Measurements from ENCODE around the gene HLA-A. TPM values are rescaled to one million over a fixed set of nuclear protein-coding genes. Genes with fewer than 3 reads are reported as not detected.

Gene HLA-A
- total RNA-seq, 1 donor from 2014 or later = 252 TPM

DNA sequence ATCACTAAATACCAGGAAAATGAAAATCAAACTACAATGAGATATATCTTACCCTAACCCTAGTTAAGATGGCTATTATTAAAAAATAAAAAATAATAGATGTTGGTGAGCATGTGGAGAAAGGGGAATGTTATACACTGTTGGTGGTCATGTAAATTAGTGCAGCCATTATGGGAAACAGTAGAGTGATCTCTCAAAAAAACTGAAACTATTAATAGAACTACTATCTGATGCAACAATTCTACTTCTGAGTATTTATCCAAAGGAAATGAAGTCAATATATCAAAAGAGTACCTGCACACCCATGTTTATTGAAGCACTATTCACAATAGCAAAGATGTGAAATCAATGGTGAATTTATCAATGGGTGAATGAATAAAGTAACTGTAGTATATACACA, 48.6 kb downstream of the HLA-A start:
- intact Hi-C loops (cut with micrococcal nuclease) = no loop called here
- H3K36me3 ChIP-seq = no peaks in the 10 kb centered on the region
- TF ChIP-seq, protein P1, sequence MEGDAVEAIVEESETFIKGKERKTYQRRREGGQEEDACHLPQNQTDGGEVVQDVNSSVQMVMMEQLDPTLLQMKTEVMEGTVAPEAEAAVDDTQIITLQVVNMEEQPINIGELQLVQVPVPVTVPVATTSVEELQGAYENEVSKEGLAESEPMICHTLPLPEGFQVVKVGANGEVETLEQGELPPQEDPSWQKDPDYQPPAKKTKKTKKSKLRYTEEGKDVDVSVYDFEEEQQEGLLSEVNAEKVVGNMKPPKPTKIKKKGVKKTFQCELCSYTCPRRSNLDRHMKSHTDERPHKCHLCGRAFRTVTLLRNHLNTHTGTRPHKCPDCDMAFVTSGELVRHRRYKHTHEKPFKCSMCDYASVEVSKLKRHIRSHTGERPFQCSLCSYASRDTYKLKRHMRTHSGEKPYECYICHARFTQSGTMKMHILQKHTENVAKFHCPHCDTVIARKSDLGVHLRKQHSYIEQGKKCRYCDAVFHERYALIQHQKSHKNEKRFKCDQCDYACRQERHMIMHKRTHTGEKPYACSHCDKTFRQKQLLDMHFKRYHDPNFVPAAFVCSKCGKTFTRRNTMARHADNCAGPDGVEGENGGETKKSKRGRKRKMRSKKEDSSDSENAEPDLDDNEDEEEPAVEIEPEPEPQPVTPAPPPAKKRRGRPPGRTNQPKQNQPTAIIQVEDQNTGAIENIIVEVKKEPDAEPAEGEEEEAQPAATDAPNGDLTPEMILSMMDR (IDR thresholded peaks at IDR 0.05; ENCODE audit: borderline replicate concordance) = no peak

DNA sequence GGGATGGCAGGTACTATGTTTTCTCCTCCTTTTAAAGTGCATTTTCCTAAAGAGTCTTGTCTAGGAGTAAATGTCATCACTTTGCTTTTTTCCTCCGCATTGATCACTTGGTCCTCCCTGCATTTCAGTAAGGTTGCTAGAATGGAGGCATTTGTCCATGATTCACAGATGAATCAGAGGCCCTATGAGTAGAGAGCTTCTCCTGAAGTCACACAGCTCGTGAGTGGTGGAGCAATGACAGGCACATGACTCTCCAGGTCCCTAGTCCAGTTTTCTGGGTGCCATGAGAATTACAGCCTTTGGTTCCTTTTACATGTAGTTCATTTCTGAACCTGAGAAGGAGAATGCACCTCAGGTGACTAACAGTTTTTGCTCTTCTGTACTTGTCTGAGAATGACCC, 50.5 kb downstream of the HLA-A start:
- Histone ChIP-seq H3K4me3 (no peak overlapping the region), H3K27me3 (ENCODE audit: low read depth) (no peaks in the 10 kb centered on the region), H3K9me3 (replicated peaks) (no peaks in the 10 kb centered on the region), H3K4me1 (no peaks in the 10 kb centered on the region), H3K36me3 (no peaks in the 10 kb centered on the region), H3K27ac (replicated peaks) (no peak overlapping the region)
- no peak for DNase-seq
- TF ChIP-seq, protein P1 (IDR thresholded peaks at IDR 0.05; ENCODE audit: borderline replicate concordance) = no peak
- intact Hi-C loops (cut with micrococcal nuclease) = no loop called here

More for the DNA sequence above, 48.6 kb downstream of the HLA-A start:
- no peak for DNase-seq
- Histone ChIP-seq H3K4me1 (no peaks in the 10 kb centered on the region), H3K4me3 (no peak overlapping the region), H3K9me3 (replicated peaks) (no peaks in the 10 kb centered on the region), H3K27me3 (ENCODE audit: low read depth) (no peaks in the 10 kb centered on the region), H3K27ac (replicated peaks) (no peak overlapping the region)

DNA sequence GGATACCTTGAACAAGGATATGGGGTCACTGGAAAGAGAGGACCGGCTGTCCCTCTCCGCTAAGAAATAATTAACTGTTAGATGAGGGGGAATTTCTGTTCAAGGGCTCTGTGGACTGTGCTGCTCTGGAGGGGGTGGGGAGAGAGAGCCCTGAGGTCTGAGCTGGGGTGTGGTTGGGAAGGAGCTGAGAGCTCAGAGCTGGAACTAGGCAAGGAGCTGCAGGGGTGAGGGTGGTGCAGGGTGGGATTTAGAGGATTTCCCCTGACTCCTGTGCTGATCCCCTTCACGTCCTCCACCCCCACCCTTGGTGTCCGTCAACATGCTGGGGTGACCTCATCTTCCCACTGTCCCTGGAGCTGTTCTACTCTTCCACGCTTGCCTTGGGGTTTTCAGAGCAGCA, 52.5 kb downstream of the HLA-A start:
- TF ChIP-seq, protein P1 (IDR thresholded peaks at IDR 0.05; ENCODE audit: borderline replicate concordance) = no peak
- no peaks in the 10 kb centered on the region for H3K4me1 ChIP-seq
- H3K4me3 ChIP-seq = no peak overlapping the region
- intact Hi-C loops (cut with micrococcal nuclease) = no loop called here
- no peaks in the 10 kb centered on the region for H3K9me3 ChIP-seq (replicated peaks)
- H3K27me3 ChIP-seq (ENCODE audit: low read depth) = peaks cover 10% of the 10 kb centered on the region
- H3K36me3 ChIP-seq = no peaks in the 10 kb centered on the region
- H3K27ac ChIP-seq (replicated peaks) = no peak overlapping the region
- DNase-seq = no peak

DNA sequence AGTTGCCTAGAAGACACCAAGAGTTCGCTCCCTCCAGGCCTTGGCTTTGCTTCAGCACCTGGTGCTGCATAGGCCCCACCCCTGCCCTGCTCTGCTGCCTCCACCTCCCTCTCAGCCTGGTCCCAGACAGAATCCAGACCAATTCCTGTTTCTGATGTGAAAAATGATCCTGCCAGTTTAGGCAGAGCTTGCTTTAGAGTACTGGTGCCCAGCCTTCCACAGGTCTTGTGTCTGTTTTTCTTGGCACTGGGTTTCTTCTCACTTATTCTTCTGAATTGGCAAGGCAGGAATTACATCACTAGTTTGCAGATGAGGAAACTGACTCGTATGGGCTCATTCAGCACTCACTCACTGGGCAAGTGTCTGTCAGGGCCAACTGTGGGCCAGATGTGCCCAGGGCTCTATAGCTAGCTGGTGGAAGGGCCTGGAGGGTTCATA, 53.0 kb downstream of the HLA-A start:
- DNase-seq = no peak
- TF ChIP-seq, protein P1 (IDR thresholded peaks at IDR 0.05; ENCODE audit: borderline replicate concordance) = no peak
- intact Hi-C loops (cut with micrococcal nuclease) = no loop called here
- Histone ChIP-seq H3K27me3 (ENCODE audit: low read depth) (peaks cover 13% of the 10 kb centered on the region), H3K4me3 (no peak overlapping the region), H3K27ac (replicated peaks) (no peak overlapping the region), H3K36me3 (no peaks in the 10 kb centered on the region), H3K9me3 (replicated peaks) (no peaks in the 10 kb centered on the region), H3K4me1 (no peaks in the 10 kb centered on the region)

Other genes with a start within 250 kb of the HLA-A start
- gene HLA-F, start 219.1 kb upstream of the HLA-A start, total RNA-seq = 29.4 TPM
- gene HLA-G, start 114.7 kb upstream of the HLA-A start, total RNA-seq = not detected
- 17.5 TPM for gene POLR1H, start 118.7 kb downstream of the HLA-A start, total RNA-seq
- 45.3 TPM for gene PPP1R11, start 124.7 kb downstream of the HLA-A start, total RNA-seq
- gene RNF39, start 133.2 kb downstream of the HLA-A start, total RNA-seq = not detected
- gene TRIM31, start 170.6 kb downstream of the HLA-A start, total RNA-seq = not detected
- gene TRIM40, start 193.6 kb downstream of the HLA-A start, total RNA-seq = not detected
- gene TRIM10, start 218.7 kb downstream of the HLA-A start, total RNA-seq = not detected
- gene TRIM15, start 221.0 kb downstream of the HLA-A start, total RNA-seq = not detected

Measured in left ventricle myocardium inferior (tissue), 1 donor.